ENCODE results near the gene ZNF281. TPM values are rescaled to one million over a fixed set of nuclear protein-coding genes. Genes with fewer than 3 reads are reported as not detected.

ZNF281 gene
- total RNA-seq, 1 donor from 2014 or later, result 36.2 TPM

DNA sequence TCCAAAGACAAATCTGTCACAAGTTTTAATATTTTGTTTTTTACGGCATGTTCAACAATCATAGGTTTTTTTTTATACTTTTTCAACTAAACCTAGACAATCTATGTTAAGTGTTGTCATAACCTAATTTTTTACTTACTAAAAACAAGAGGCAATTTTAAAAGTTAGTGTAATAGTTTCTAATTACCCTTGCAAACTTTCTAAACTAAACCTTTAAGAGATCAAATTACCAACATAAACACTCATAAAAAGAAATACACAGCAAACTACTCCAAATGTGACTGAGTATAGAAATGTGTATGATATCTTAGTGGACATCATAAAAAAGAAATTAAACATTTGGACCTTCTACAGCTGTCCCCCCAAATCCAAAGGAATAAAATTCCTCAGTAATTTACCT is 10.0 kb downstream of the ZNF281 start:
- no peak overlapping the region for H3K4me2 ChIP-seq (ENCODE audit: low read length)
- no peak overlapping the region for H3K9ac ChIP-seq (ENCODE audit: low read length)
- peaks cover 12% of the 10 kb centered on the region for H4K20me1 ChIP-seq (ENCODE audit: insufficient read depth, low read length)
- no peak overlapping the region for H3K27ac ChIP-seq (ENCODE audit: low read depth, low read length)
- no peak overlapping the region for H3K4me3 ChIP-seq (ENCODE audit: insufficient read depth, low read depth, low read length)
- no peak for DNase-seq (ENCODE audit: low read depth)
- H3K79me2 ChIP-seq (ENCODE audit: insufficient read depth, low read length), result peaks cover 43% of the 10 kb centered on the region
- H2AFZ ChIP-seq (ENCODE audit: low read depth, low read length), result no peak overlapping the region
- no peaks in the 10 kb centered on the region for H3K27me3 ChIP-seq (ENCODE audit: insufficient read depth, low read length)
- no peaks in the 10 kb centered on the region for H3K4me1 ChIP-seq (ENCODE audit: insufficient read depth, low read length)
- Mint-ChIP-seq H3K4me1 (ENCODE audit: low read depth, unreplicated experiment) (peaks cover 21% of the 10 kb centered on the region), H3K9me3 (ENCODE audit: unreplicated experiment) (no peaks in the 10 kb centered on the region), H3K27me3 (ENCODE audit: low read depth, unreplicated experiment) (no peaks in the 10 kb centered on the region), H3K36me3 (ENCODE audit: low read depth, unreplicated experiment) (peaks cover 10% of the 10 kb centered on the region), H3K4me3 (ENCODE audit: unreplicated experiment) (no peak overlapping the region), H3K27ac (ENCODE audit: unreplicated experiment) (no peak overlapping the region)
- peaks cover 12% of the 10 kb centered on the region for H3K36me3 ChIP-seq (ENCODE audit: insufficient read depth, low read length)
- TF ChIP-seq, protein P1, sequence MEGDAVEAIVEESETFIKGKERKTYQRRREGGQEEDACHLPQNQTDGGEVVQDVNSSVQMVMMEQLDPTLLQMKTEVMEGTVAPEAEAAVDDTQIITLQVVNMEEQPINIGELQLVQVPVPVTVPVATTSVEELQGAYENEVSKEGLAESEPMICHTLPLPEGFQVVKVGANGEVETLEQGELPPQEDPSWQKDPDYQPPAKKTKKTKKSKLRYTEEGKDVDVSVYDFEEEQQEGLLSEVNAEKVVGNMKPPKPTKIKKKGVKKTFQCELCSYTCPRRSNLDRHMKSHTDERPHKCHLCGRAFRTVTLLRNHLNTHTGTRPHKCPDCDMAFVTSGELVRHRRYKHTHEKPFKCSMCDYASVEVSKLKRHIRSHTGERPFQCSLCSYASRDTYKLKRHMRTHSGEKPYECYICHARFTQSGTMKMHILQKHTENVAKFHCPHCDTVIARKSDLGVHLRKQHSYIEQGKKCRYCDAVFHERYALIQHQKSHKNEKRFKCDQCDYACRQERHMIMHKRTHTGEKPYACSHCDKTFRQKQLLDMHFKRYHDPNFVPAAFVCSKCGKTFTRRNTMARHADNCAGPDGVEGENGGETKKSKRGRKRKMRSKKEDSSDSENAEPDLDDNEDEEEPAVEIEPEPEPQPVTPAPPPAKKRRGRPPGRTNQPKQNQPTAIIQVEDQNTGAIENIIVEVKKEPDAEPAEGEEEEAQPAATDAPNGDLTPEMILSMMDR (IDR thresholded peaks at IDR 0.05; ENCODE audit: insufficient read depth, low read depth, low read length), result no peak
- TF ChIP-seq EZH2 (IDR thresholded peaks at IDR 0.05; ENCODE audit: insufficient read depth, low read length), result no peak
- no peak for FAIRE-seq
- H3K9me3 ChIP-seq (ENCODE audit: insufficient read depth, low read depth, low read length), result no peaks in the 10 kb centered on the region

DNA sequence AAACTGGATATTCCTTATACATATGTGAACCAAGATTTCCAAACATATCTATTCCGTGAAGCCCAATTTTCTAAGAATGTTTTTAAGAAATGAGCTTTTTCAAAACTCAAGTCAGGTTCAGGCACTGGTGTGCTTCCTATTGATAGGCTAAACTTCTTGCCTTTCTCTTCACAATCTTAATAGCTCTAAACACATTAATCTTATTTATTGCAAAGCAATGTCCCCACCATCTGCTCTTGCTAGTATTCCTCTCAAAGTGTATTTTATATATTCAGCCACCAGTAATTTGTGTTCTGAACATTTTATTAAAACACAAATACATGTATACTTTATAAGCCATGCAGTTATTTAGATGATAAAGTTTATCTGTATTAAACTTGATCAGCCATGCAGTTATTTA is 11.5 kb downstream of the ZNF281 start:
- Histone ChIP-seq H3K9me3 (ENCODE audit: insufficient read depth, low read depth, low read length) (no peaks in the 10 kb centered on the region), H2AFZ (ENCODE audit: low read depth, low read length) (no peak overlapping the region), H3K27me3 (ENCODE audit: insufficient read depth, low read length) (no peaks in the 10 kb centered on the region), H3K4me2 (ENCODE audit: low read length) (no peak overlapping the region), H3K4me1 (ENCODE audit: insufficient read depth, low read length) (no peaks in the 10 kb centered on the region), H3K27ac (ENCODE audit: low read depth, low read length) (no peak overlapping the region), H3K9ac (ENCODE audit: low read length) (no peak overlapping the region), H3K4me3 (ENCODE audit: insufficient read depth, low read depth, low read length) (no peak overlapping the region), H3K79me2 (ENCODE audit: insufficient read depth, low read length) (peaks cover 29% of the 10 kb centered on the region), H3K36me3 (ENCODE audit: insufficient read depth, low read length) (peaks cover 8% of the 10 kb centered on the region), H4K20me1 (ENCODE audit: insufficient read depth, low read length) (peaks cover 9% of the 10 kb centered on the region)
- H3K4me3 Mint-ChIP-seq (ENCODE audit: unreplicated experiment), result no peak overlapping the region
- peaks cover 15% of the 10 kb centered on the region for H3K4me1 Mint-ChIP-seq (ENCODE audit: low read depth, unreplicated experiment)
- H3K27ac Mint-ChIP-seq (ENCODE audit: unreplicated experiment), result no peak overlapping the region
- H3K9me3 Mint-ChIP-seq (ENCODE audit: unreplicated experiment), result no peaks in the 10 kb centered on the region
- no peak for FAIRE-seq
- DNase-seq (ENCODE audit: low read depth), result no peak
- peaks cover 8% of the 10 kb centered on the region for H3K36me3 Mint-ChIP-seq (ENCODE audit: low read depth, unreplicated experiment)
- TF ChIP-seq EZH2 (IDR thresholded peaks at IDR 0.05; ENCODE audit: insufficient read depth, low read length), result no peak
- TF ChIP-seq, protein P1 (IDR thresholded peaks at IDR 0.05; ENCODE audit: insufficient read depth, low read depth, low read length), result no peak
- H3K27me3 Mint-ChIP-seq (ENCODE audit: low read depth, unreplicated experiment), result no peaks in the 10 kb centered on the region

DNA sequence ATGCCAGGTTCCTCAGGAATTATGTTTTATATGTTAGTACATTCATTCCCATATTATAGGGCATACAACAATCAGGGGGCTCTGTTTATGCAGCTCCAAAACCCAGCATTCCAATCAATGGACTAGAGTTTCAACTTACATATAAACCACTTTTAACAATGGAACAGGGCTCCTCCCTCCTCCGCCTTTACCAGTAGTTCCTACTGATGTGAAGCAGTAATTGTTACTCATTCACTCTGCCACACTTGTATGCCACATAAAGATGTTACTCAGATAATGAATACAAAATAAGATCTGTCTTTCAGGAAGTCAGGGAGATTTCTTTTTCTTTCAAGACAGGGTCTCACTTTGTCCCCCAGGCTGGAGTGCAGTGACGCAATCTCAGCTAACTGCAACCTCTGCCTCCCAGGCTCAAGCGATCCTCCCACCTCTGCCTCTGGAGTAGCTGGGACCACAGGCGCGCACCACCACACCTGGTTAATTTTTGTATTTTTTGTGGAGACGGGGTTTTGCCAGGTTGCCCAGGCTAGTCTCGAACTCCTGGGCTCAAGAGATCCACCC is 17.1 kb downstream of the ZNF281 start:
- Histone ChIP-seq H2AFZ (ENCODE audit: low read depth, low read length) (no peak overlapping the region), H3K36me3 (ENCODE audit: insufficient read depth, low read length) (no peaks in the 10 kb centered on the region), H4K20me1 (ENCODE audit: insufficient read depth, low read length) (no peaks in the 10 kb centered on the region), H3K4me1 (ENCODE audit: insufficient read depth, low read length) (peaks cover 3% of the 10 kb centered on the region), H3K4me3 (ENCODE audit: insufficient read depth, low read depth, low read length) (no peak overlapping the region), H3K27me3 (ENCODE audit: insufficient read depth, low read length) (no peaks in the 10 kb centered on the region), H3K4me2 (ENCODE audit: low read length) (no peak overlapping the region), H3K9me3 (ENCODE audit: insufficient read depth, low read depth, low read length) (no peaks in the 10 kb centered on the region), H3K27ac (ENCODE audit: low read depth, low read length) (no peak overlapping the region), H3K79me2 (ENCODE audit: insufficient read depth, low read length) (no peaks in the 10 kb centered on the region), H3K9ac (ENCODE audit: low read length) (no peak overlapping the region)
- Mint-ChIP-seq H3K27ac (ENCODE audit: unreplicated experiment) (no peak overlapping the region), H3K4me1 (ENCODE audit: low read depth, unreplicated experiment) (peaks cover 7% of the 10 kb centered on the region), H3K27me3 (ENCODE audit: low read depth, unreplicated experiment) (no peaks in the 10 kb centered on the region), H3K4me3 (ENCODE audit: unreplicated experiment) (no peak overlapping the region), H3K9me3 (ENCODE audit: unreplicated experiment) (no peaks in the 10 kb centered on the region), H3K36me3 (ENCODE audit: low read depth, unreplicated experiment) (peaks cover 1% of the 10 kb centered on the region)
- TF ChIP-seq, protein P1 (IDR thresholded peaks at IDR 0.05; ENCODE audit: insufficient read depth, low read depth, low read length), result no peak
- no peak for TF ChIP-seq EZH2 (IDR thresholded peaks at IDR 0.05; ENCODE audit: insufficient read depth, low read length)
- no peak for FAIRE-seq
- DNase-seq (ENCODE audit: low read depth), result no peak
